ENCODE measurements around the gene VPS52. TPM values are rescaled to one million over a fixed set of nuclear protein-coding genes. Genes with fewer than 3 reads are reported as not detected.
"Not testable (repeated sequence)": the region's sequence is repeated elsewhere in the genome, so short reads cannot be mapped to it uniquely, and the experiment has no call there.

Gene VPS52
- total RNA-seq, 2 experiments from 2014 or later = 35.6 to 45.2 TPM

GRCh38 chr6:33273924-33274902 is 2.5 kb upstream of the VPS52 start:
- intact Hi-C loops (cut with DNase I, micrococcal nuclease) = loop anchor here (2.0 to 10.0 kb wide), 6 partner anchors 38 to 1299 kb away; partner anchors contain the start of genes DXO (in 1 of the 2), ITPR3 (in 1 of the 2), PSMB9 (in 1 of the 2) and TAP1 (in 1 of the 2)
- CTCF ChIA-PET = no interaction called here
- ATAC-seq (no peak), DNase-seq (no peak)
- POLR2A ChIA-PET = interaction anchor here (0.5 kb wide), 1 partner anchor 15 kb away, joined by 3 read pairs; the partner anchor contains the start of genes PFDN6 and WDR46
- Mint-ChIP-seq H3K27ac (peak overlapping the region; percentile 100), H3K9me3 (ENCODE audit: low read depth) (no peaks in the 10 kb centered on the region), H3K4me3 (peak overlapping the region; percentile 91), H3K4me1 (peaks cover 56% of the 10 kb centered on the region), H3K27me3 (no peaks in the 10 kb centered on the region), H3K36me3 (ENCODE audit: low read depth) (peaks cover 58% of the 10 kb centered on the region)

GRCh38 chr6:33273129-33273923 is 1.6 kb upstream of the VPS52 start:
- intact Hi-C loops (cut with DNase I, micrococcal nuclease) = loop anchor here (2.0 to 10.0 kb wide), 6 partner anchors 39 to 1299 kb away; partner anchors contain the start of genes DXO (in 1 of the 2), ITPR3 (in 1 of the 2), PSMB9 (in 1 of the 2) and TAP1 (in 1 of the 2)
- no peak for ATAC-seq
- Mint-ChIP-seq H3K27ac (peak overlapping the region; percentile 100), H3K4me3 (peak overlapping the region; percentile 91), H3K9me3 (ENCODE audit: low read depth) (no peaks in the 10 kb centered on the region), H3K36me3 (ENCODE audit: low read depth) (peaks cover 61% of the 10 kb centered on the region), H3K4me1 (peaks cover 56% of the 10 kb centered on the region), H3K27me3 (no peaks in the 10 kb centered on the region)
- POLR2A ChIA-PET = interaction anchor here (2.9 kb wide), 1 partner anchor 16 kb away, joined by 18 read pairs; the partner anchor contains the start of genes PFDN6 and WDR46
- CTCF ChIA-PET = interaction anchor here (0.6 kb wide), 1 partner anchor 155 kb away, joined by 4 read pairs; no protein-coding TSS in a partner anchor
- DNase-seq = no peak

GRCh38 chr6:33272275-33273128 is 826 bp upstream of the VPS52 start:
- peak overlapping the region; percentile 91 for H3K4me3 Mint-ChIP-seq

GRCh38 chr6:33271117-33271467 is 584 bp downstream of the VPS52 start:
- peak; percentile 8 for ATAC-seq
- Mint-ChIP-seq H3K9me3 (ENCODE audit: low read depth) (no peaks in the 10 kb centered on the region), H3K27ac (peak overlapping the region; percentile 100), H3K4me1 (peaks cover 41% of the 10 kb centered on the region), H3K36me3 (ENCODE audit: low read depth) (peaks cover 67% of the 10 kb centered on the region), H3K4me3 (peak overlapping the region; percentile 91), H3K27me3 (no peaks in the 10 kb centered on the region)
- CTCF ChIA-PET = interaction anchor here (0.6 to 3.3 kb wide), 11 partner anchors 10 to 881 kb away, joined by 3 to 14 read pairs (median 6); partner anchors contain the start of genes PFDN6 and WDR46
- no peak for DNase-seq
- intact Hi-C loops (cut with DNase I, micrococcal nuclease) = loop anchor here (1.0 to 10.0 kb wide), 15 partner anchors 18 to 1296 kb away; partner anchors contain the start of genes RXRB (in 2 of the 2), SLC39A7 (in 2 of the 2), BRD2 (in 1 of the 2) and DXO (in 1 of the 2)
- POLR2A ChIA-PET = interaction anchor here (0.9 to 2.9 kb wide), 8 partner anchors 10 to 151 kb away, joined by 3 to 18 read pairs (median 6); partner anchors contain the start of genes PFDN6, RGL2, RING1 and WDR46

More at GRCh38 chr6:33272275-33273128, 826 bp upstream of the VPS52 start:
- CTCF ChIA-PET = interaction anchor here (0.6 to 3.3 kb wide), 13 partner anchors 8 to 1084 kb away, joined by 3 to 14 read pairs (median 4); partner anchors contain the start of genes HSD17B8, PFDN6 and WDR46
- POLR2A ChIA-PET = interaction anchor here (0.9 to 2.9 kb wide), 6 partner anchors 16 to 301 kb away, joined by 3 to 18 read pairs (median 8); partner anchors contain the start of genes PFDN6, RING1, WDR46 and ZBTB22
- ATAC-seq = peak; percentile 4
- peaks cover 64% of the 10 kb centered on the region for H3K36me3 Mint-ChIP-seq (ENCODE audit: low read depth)
- no peaks in the 10 kb centered on the region for H3K27me3 Mint-ChIP-seq
- no peaks in the 10 kb centered on the region for H3K9me3 Mint-ChIP-seq (ENCODE audit: low read depth)
- peak overlapping the region; percentile 100 for H3K27ac Mint-ChIP-seq
- DNase-seq = no peak
- H3K4me1 Mint-ChIP-seq = peaks cover 52% of the 10 kb centered on the region
- intact Hi-C loops (cut with DNase I, micrococcal nuclease) = loop anchor here (1.0 to 10.0 kb wide), 8 partner anchors 40 to 1298 kb away; partner anchors contain the start of genes DXO (in 1 of the 2), ITPR3 (in 1 of the 2), PSMB9 (in 1 of the 2) and TAP1 (in 1 of the 2)

DNA sequence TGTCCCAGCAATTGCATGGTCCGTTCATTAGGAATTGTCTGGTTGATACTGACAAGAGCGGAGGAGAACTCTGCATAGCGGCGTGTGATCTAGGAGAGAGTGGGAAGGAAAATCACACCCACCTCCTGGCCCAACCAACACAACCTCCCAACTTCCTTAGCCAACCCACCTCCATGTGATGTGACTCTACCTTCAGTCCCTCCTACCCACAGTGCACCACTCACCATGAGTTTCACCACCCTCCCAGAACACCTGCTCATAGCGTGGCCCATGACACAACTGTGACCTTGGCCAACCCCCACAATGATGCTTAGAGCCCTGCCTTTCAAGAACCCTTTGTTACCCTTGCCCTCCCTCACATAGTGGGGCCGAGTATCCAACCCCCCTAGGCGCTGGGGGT is 7.7 kb downstream of the VPS52 start:
- peaks cover 59% of the 10 kb centered on the region for H3K36me3 Mint-ChIP-seq (ENCODE audit: low read depth)
- no peaks in the 10 kb centered on the region for H3K27me3 Mint-ChIP-seq
- no peak overlapping the region for H3K27ac Mint-ChIP-seq
- POLR2A ChIA-PET = no interaction called here
- H3K9me3 Mint-ChIP-seq (ENCODE audit: low read depth) = no peaks in the 10 kb centered on the region
- peaks cover 2% of the 10 kb centered on the region for H3K4me1 Mint-ChIP-seq
- DNase-seq (no peak), ATAC-seq (peak; percentile 57)
- intact Hi-C loops (cut with DNase I, micrococcal nuclease) = no loop called here
- CTCF ChIA-PET = interaction anchor here (0.6 to 2.2 kb wide), 2 partner anchors 13 to 105 kb away, joined by 4 to 5 read pairs; partner anchors contain the start of gene B3GALT4
- no peak overlapping the region for H3K4me3 Mint-ChIP-seq

DNA sequence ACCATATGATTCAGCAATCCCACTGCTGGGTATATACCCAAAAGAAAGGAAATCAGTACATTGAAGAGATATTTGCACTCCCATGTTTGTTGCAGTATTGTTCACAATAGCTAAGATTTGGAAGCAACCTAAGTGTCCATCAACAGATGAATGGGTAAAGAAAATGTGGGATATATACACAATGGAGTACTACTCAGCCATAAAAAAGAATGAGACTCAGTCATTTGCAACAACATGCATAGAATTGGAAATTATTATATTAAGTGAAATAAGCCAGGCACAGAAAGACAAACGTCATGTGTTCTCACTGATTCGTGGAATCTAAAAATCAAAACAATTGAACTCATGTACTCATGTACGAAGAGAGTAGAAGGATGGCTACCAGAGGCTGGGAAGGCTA is 9.2 kb downstream of the VPS52 start:
- H3K4me1 Mint-ChIP-seq; intact Hi-C loops (cut with DNase I, micrococcal nuclease); POLR2A ChIA-PET; DNase-seq; ATAC-seq; H3K9me3 Mint-ChIP-seq (ENCODE audit: low read depth); H3K4me3 Mint-ChIP-seq; H3K27me3 Mint-ChIP-seq; H3K27ac Mint-ChIP-seq: not testable (repeated sequence)
- CTCF ChIA-PET = interaction anchor here (2.0 to 2.2 kb wide), 3 partner anchors 9 to 15 kb away, joined by 4 to 7 read pairs (median 5); partner anchors contain the start of genes B3GALT4, RPS18 and VPS52
- peaks cover 52% of the 10 kb centered on the region for H3K36me3 Mint-ChIP-seq (ENCODE audit: low read depth)

GRCh38 chr6:33259032-33259431 is 12.6 kb downstream of the VPS52 start:
- intact Hi-C loops (cut with DNase I, micrococcal nuclease) = no loop called here
- ATAC-seq (no peak), DNase-seq (no peak)
- Mint-ChIP-seq H3K27ac (no peak overlapping the region), H3K36me3 (ENCODE audit: low read depth) (peaks cover 31% of the 10 kb centered on the region), H3K27me3 (no peaks in the 10 kb centered on the region), H3K9me3 (ENCODE audit: low read depth) (no peaks in the 10 kb centered on the region), H3K4me3 (no peak overlapping the region), H3K4me1 (peaks cover 2% of the 10 kb centered on the region)
- ChIA-PET CTCF (interaction anchor here (0.6 kb wide), 1 partner anchor 390 kb away, joined by 3 read pairs; no protein-coding TSS in a partner anchor), POLR2A (no interaction called here)

DNA sequence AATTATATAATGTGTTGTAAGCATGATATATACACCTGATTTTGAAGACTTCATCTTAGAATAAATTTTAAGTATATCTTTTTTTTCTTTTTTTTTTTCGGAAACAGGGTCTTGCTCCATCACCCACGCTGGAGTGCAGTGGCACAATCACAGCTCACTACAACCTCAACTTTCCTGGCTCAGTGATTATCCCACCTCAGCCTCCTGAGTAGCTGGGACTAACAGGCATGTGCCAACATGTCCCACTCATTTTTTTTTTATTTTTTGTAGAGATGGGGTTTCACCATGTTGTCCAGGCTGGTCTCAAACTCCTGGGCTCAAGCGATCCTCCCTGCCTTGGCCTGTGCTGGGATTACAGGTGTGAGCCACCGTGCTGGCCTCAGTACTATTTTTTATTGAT is 17.1 kb downstream of the VPS52 start:
- DNase-seq (no peak), ATAC-seq (no peak)
- no peaks in the 10 kb centered on the region for H3K27me3 Mint-ChIP-seq
- intact Hi-C loops (cut with DNase I, micrococcal nuclease) = no loop called here
- POLR2A ChIA-PET = interaction anchor here (0.6 to 1.1 kb wide), 3 partner anchors 34 to 142 kb away, joined by 3 to 4 read pairs (median 3); partner anchors contain the start of gene WDR46
- H3K9me3 Mint-ChIP-seq (ENCODE audit: low read depth) = no peaks in the 10 kb centered on the region
- peaks cover 28% of the 10 kb centered on the region for H3K4me1 Mint-ChIP-seq
- no peak overlapping the region for H3K4me3 Mint-ChIP-seq
- H3K27ac Mint-ChIP-seq = no peak overlapping the region
- peaks cover 26% of the 10 kb centered on the region for H3K36me3 Mint-ChIP-seq (ENCODE audit: low read depth)
- CTCF ChIA-PET = interaction anchor here (0.6 to 0.9 kb wide), 2 partner anchors 17 to 107 kb away, joined by 3 to 4 read pairs; partner anchors contain the start of genes RPS18 and VPS52

GRCh38 chr6:33252759-33253158 is 18.9 kb downstream of the VPS52 start:
- Mint-ChIP-seq H3K27ac (no peak overlapping the region), H3K4me1 (peaks cover 41% of the 10 kb centered on the region), H3K27me3 (no peaks in the 10 kb centered on the region), H3K9me3 (ENCODE audit: low read depth) (no peaks in the 10 kb centered on the region), H3K36me3 (ENCODE audit: low read depth) (peaks cover 25% of the 10 kb centered on the region), H3K4me3 (no peak overlapping the region)
- DNase-seq (no peak), ATAC-seq (no peak)
- POLR2A ChIA-PET = no interaction called here
- CTCF ChIA-PET = interaction anchor here (0.9 kb wide), 1 partner anchor 47 kb away, joined by 3 read pairs; no protein-coding TSS in a partner anchor
- intact Hi-C loops (cut with DNase I, micrococcal nuclease) = no loop called here

All from activated CD4-positive, alpha-beta T cell treated with anti-CD3 and anti-CD28 coated beads for 36 hours (primary cell).